K562 treated with DMSO at 1 percent for 12 hours (cell line): Measurements from ENCODE around the gene TMEM106A. TPM values are rescaled to one million over a fixed set of nuclear protein-coding genes. Genes with fewer than 3 reads are reported as not detected.

ENCODE experiments used
- total RNA-seq: library from RNA; unstranded; fragments of 300-600 nt; gene quantifications from 2 replicates; pipeline ENCODE4 v1.2.3, GENCODE V29; 2022; ENCODE audit not compliant: insufficient read depth

Gene TMEM106A, protein sequence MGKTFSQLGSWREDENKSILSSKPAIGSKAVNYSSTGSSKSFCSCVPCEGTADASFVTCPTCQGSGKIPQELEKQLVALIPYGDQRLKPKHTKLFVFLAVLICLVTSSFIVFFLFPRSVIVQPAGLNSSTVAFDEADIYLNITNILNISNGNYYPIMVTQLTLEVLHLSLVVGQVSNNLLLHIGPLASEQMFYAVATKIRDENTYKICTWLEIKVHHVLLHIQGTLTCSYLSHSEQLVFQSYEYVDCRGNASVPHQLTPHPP
- 0.19 TPM in 1 of 2 replicates, not detected in the other for total RNA-seq

GRCh38 chr17:43211480-43212402, at the start of gene TMEM106A:
Gene TMEM106A, plus strand, starts transcription at chr17:43211875. Its CDS starts 1,167 bp downstream, at chr17:43213042.

GRCh38 chr17:43170766-43171585, 40.7 kb upstream of the TMEM106A start, which contains the start of gene NBR1:
Gene NBR1, plus strand, starts transcription at chr17:43171214. Its CDS starts 4,586 bp downstream, at chr17:43175800.

GRCh38 chr17:43228020-43228782, 16.5 kb downstream of the TMEM106A start, which contains the start of gene CCDC200:
Gene CCDC200, minus strand, starts transcription at chr17:43228623. Its CDS starts 69 bp downstream, at chr17:43228554.

DNA sequence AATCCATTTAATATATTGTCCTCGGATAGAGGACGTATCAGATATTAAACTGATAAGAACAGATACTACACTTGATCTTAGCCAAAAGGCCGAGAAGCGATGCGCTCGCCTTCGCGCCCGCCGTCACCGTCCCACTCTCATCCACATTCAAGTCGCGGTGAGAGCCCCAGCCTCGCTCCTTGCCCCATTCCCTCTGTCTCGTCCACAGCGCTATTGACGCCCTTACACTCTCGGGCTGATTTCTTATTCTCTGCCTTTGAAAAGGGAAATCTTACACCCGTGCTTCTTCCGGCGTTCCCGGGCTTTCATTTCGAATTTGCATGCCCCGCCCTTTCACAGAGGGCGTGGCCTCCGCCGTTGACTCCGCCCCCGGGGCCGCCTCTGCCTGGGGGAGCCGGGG, 22.2 kb downstream of the TMEM106A start, which contains the start of gene RNU2-1:
TSS of gene RNU2-1 (minus strand) at position 101 of the 400 bp plus-strand sequence.

Other genes with a start within 250 kb of the TMEM106A start
- 23.1 and 31.4 TPM in 2 replicates for gene AARSD1, start 247.4 kb upstream of the TMEM106A start, total RNA-seq
- 1.7 and 2.2 TPM in 2 replicates for gene PTGES3L, start 231.8 kb upstream of the TMEM106A start, total RNA-seq
- 9.1 and 17.5 TPM in 2 replicates for gene RUNDC1, start 231.3 kb upstream of the TMEM106A start, total RNA-seq
- 4,551 and 6,279 TPM in 2 replicates for gene RPL27, start 213.5 kb upstream of the TMEM106A start, total RNA-seq
- 41.3 and 45.4 TPM in 2 replicates for gene IFI35, start 205.1 kb upstream of the TMEM106A start, total RNA-seq
- 299 and 397 TPM in 2 replicates for gene VAT1, start 189.5 kb upstream of the TMEM106A start, total RNA-seq
- gene RND2, start 186.6 kb upstream of the TMEM106A start, total RNA-seq, result 2.0 and 2.7 TPM in 2 replicates
- 28.0 and 62.6 TPM in 2 replicates for gene BRCA1, start 86.5 kb upstream of the TMEM106A start, total RNA-seq
- 23.5 and 72.9 TPM in 2 replicates for gene NBR1, start 40.7 kb upstream of the TMEM106A start, total RNA-seq
- not detected in 2 replicates for gene CCDC200, start 16.7 kb downstream of the TMEM106A start, total RNA-seq
- not detected in 2 replicates for gene RNU2-1, start 22.1 kb downstream of the TMEM106A start, total RNA-seq
- 5.2 and 7.0 TPM in 2 replicates for gene ARL4D, start 187.1 kb downstream of the TMEM106A start, total RNA-seq